ENCODE data around the gene DGKB.

- no peak for TF ChIP-seq ZBTB7A (IDR thresholded peaks at IDR 0.05; ENCODE audit: low read depth)
- no peak for TF ChIP-seq CEBPB (IDR thresholded peaks at IDR 0.05)
- no peak for TF ChIP-seq TAF1 (IDR thresholded peaks at IDR 0.05; ENCODE audit: low read depth)
- TF ChIP-seq NFIC (IDR thresholded peaks at IDR 0.05), result no peak
- TF ChIP-seq, protein P1, sequence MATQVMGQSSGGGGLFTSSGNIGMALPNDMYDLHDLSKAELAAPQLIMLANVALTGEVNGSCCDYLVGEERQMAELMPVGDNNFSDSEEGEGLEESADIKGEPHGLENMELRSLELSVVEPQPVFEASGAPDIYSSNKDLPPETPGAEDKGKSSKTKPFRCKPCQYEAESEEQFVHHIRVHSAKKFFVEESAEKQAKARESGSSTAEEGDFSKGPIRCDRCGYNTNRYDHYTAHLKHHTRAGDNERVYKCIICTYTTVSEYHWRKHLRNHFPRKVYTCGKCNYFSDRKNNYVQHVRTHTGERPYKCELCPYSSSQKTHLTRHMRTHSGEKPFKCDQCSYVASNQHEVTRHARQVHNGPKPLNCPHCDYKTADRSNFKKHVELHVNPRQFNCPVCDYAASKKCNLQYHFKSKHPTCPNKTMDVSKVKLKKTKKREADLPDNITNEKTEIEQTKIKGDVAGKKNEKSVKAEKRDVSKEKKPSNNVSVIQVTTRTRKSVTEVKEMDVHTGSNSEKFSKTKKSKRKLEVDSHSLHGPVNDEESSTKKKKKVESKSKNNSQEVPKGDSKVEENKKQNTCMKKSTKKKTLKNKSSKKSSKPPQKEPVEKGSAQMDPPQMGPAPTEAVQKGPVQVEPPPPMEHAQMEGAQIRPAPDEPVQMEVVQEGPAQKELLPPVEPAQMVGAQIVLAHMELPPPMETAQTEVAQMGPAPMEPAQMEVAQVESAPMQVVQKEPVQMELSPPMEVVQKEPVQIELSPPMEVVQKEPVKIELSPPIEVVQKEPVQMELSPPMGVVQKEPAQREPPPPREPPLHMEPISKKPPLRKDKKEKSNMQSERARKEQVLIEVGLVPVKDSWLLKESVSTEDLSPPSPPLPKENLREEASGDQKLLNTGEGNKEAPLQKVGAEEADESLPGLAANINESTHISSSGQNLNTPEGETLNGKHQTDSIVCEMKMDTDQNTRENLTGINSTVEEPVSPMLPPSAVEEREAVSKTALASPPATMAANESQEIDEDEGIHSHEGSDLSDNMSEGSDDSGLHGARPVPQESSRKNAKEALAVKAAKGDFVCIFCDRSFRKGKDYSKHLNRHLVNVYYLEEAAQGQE (IDR thresholded peaks at IDR 0.05; ENCODE audit: low read depth), result no peak
- no peak for TF ChIP-seq EGR1 (IDR thresholded peaks at IDR 0.05)
- TF ChIP-seq TEAD4 (IDR thresholded peaks at IDR 0.05), result no peak
- no peak for TF ChIP-seq MAX (IDR thresholded peaks at IDR 0.05)
- no peak for TF ChIP-seq FOXM1 (IDR thresholded peaks at IDR 0.05; ENCODE audit: borderline replicate concordance, low read depth)
- no peak for TF ChIP-seq YY1 (IDR thresholded peaks at IDR 0.05; ENCODE audit: low read depth)
- TF ChIP-seq RAD21 (IDR thresholded peaks at IDR 0.05; ENCODE audit: low read depth), result no peak
These were observed 599.0 kb downstream of the DGKB start for GRCh38 chr7:14303536-14303935.

Data from Ishikawa (cell line).